NCI-H1417 treated with DMSO at 0.1 percent for 48 hours (cell line): ENCODE results near the gene TRAPPC3.

Source experiments
- DNase-seq: peaks from one replicate; lab custom pipeline; 2025; lab: John Stamatoyannopoulos, UW

The TRAPPC3 gene

GRCh38 chr1:36153476-36153875 lies 4.2 kb upstream of the TRAPPC3 start:
- no peak for DNase-seq

- DNase-seq, result no peak
These were observed 2.5 kb upstream of the TRAPPC3 start for GRCh38 chr1:36151845-36152203.

- DNase-seq, result no peak
These were observed 2.0 kb upstream of the TRAPPC3 start for GRCh38 chr1:36151134-36151844.

DNA sequence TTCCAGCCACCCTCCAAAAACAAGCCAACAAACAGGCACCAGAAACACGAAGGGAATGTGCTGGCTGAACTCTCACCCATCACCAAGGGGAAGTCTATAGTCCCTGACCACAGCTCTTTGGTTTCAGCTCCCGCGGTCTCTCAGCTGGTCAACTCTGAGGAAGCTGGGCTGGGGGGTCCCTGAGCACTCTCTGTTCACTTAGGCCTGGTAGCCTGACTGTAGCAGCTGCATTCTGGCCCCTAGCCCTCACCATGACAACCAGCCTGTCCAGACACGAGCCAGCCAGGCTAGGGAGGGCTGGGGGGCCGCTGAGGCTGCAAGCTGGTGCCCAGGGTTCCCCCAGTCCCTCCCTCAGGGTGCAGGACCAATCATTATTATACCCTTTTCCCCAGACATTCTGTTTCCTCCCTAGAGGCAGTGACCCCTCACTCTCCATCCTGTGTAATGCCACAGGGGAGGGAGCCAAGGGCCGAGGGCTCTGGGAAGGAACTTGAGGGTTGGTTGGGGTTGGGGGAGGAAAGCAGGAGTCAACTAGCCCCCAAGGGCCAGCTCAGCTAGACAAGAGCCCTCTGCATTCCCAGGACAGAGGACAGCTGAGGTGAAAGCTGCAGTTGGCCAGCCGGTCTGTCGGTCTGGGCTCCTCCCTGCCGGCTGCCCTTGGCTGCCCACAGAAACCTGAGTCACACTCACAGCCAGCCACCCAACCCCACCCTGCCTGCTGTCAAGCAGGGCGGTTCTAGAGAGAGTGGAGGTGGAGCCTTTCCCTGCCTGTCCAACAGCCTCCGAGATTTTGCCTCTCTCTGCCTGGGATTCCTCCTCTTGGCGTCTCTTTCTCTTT lies 1.2 kb upstream of the TRAPPC3 start:
- no peak for DNase-seq

DNA sequence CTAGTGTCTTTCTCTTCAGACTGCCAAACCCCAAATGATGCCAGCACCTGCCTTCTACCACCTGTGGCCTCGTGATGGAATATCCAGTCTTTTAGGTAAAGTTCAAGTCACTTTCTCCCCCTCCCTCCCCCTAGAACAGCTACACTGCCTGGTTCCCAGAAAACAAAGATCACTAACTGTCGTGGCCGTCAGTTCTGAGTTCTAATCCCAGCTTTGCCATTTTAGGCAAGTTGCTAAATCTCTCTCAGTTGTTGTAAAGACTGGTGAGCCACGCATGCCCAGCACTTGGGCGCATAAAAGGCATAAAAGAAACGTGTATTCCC lies 648 bp upstream of the TRAPPC3 start:
- DNase-seq, result no peak

GRCh38 chr1:36148821-36149236 lies 457 bp downstream of the TRAPPC3 start:
- no peak for DNase-seq

DNA sequence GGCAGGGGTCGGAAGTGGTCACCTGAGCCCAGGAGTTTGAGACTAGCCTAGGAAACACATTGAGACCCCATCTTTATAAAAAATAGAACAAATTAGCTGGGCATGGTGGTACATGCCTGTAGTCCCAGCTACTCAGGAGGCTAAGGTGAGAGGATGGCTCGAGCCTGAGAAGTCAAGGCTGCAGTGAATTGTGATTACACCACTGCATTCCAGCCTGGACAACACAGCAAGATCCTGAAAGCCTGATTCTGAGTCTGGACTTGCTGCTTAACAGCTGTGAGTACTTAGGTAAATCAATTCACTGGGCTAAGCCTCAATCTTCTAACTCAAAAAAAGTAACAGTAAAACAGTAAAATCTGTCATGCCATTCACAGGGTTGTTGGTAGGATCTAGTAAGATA lies 4.9 kb downstream of the TRAPPC3 start:
- no peak for DNase-seq

GRCh38 chr1:36143424-36143823 lies 5.9 kb downstream of the TRAPPC3 start:
- no peak for DNase-seq

- DNase-seq, result no peak
These were observed 7.2 kb downstream of the TRAPPC3 start for GRCh38 chr1:36142121-36142520.

GRCh38 chr1:36139521-36139920 lies 9.8 kb downstream of the TRAPPC3 start:
- no peak for DNase-seq

DNA sequence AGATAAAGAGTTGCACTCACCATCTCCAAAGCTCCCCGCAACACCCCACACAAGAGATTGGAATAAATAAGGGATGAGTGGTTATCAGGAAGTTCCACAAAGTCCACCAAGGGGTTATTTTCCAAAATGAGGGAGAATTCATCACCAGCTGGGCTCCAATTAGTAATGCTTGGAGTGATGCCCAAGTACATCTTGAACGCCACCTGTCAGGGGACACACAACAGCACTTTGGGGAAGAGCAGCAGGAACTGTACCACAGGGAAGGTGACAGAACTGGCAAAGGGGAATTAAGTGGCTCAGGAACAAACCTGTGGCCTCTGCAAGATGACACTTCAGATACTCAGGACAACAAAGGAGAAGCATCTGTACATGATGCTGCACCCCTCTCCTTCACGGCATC lies 11.5 kb downstream of the TRAPPC3 start:
- no peak for DNase-seq

- DNase-seq, result no peak
These were observed 12.1 kb downstream of the TRAPPC3 start for GRCh38 chr1:36137226-36137625.

DNA sequence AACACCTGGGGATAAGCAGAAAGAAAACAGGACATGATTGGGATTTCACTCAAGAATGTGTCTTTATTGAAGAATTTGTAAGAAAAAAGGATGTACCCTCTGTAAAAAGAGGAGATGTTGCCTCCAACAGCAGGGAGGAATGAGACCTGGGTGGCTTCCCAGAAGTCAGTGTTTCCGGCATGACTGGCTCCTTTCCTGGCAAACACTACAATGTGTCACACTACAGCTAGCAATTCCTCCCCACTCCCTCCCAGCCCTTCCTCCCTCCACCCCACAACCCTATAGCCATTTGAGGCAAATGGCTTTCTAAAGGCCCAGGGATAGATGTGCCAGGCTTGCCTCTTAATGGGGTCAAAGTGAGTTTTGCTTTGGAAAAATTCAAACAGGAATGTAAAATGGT lies 12.8 kb downstream of the TRAPPC3 start:
- no peak for DNase-seq

DNA sequence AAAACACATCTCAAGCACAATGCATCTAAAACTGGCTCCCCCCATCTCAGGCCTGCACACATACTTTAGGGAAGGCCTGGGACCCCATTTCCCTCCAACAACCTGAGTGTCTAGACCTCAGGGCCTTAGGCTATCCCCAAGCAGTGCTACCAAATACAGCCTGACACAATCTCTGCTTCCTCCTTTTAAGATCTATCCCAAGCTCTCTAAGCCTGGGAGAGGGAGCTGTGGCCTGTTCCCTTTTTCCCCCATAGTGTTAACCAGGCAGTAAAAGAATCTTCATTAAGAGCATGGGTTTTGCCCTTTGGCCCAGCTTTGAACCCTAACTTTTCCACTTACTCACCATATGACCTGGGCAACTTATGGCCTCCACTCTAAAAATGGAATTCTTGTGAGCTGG lies 13.5 kb downstream of the TRAPPC3 start:
- DNase-seq, result no peak

GRCh38 chr1:36135330-36135667 lies 14.0 kb downstream of the TRAPPC3 start:
- DNase-seq, result no peak

DNA sequence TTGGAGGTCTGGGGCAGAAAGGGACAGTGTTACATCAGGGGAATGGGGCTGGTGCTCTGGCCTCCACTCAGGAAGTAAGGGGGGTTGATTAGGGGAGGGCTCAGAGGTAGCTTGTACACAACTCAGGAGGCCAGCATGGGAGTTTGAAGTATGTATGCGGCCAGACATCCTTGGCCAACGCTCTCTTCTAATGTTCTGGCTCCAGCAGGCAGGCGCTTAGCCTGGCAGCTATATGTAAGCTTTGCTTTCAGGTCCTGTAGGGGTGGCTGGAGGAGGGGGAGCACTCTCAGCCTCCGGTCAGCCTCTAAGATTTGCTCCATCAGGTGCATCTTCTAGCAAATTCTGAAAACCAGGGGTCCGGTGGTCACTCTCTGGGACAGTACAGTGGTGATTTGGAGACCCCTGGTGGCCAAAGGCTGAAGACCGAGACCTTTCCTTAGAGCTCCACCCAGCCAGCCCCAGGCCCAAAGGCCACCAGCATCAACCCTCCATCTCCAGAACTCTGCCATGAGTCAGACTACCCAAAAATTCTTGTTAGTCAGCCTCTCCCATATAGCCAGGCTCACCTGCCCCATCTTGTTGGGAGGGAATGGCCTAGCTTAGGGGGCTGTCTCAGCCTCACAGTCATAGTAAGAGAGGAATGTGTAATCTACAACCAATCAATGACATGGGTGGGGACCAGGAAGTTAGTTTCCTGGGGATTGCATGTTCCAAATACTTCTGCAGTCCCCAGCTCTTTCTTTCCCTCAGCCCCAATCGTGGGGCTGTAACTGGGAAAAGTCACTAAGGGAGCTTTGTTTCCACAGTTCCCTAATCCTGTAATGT lies 14.6 kb downstream of the TRAPPC3 start:
- DNase-seq, result no peak

DNA sequence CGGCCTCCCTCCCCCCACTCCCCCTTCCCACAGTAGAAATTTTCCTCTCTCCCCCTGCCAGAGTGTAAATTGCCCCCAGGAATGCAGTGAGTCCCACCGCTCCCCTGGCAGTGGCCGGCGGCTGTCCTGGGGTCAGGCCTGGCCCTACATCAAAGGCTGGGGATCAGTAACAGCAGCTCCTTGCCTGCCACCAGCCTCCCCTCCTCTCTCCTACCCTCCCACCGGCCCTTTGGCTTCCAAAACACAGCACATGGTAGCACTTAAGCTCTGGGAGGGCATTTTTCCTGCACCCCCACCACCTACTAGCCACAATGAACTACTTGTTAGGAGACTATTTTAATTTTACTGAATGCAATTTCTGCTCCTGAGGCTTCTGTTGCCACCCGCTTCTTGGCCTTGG lies 15.3 kb downstream of the TRAPPC3 start:
- no peak for DNase-seq

DNA sequence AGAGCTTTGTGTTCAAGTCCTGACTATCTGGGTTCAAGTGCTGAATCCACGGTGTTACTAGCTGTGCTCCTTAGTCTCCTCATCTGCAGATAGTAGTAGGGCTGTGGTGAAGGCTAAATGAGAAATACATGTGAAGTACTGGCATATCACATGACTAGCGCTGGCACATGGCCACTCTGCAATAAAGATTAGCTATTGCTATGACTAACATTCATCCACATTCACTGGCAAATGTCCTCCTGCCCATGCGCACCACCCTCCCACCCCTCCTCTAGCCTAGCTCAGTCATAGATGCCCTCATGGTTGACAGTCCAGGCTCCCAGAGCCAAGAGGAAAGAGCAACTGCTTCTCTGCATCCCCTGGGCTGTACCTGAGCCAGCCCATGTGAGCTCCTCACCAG lies 15.8 kb downstream of the TRAPPC3 start:
- no peak for DNase-seq

GRCh38 chr1:36132029-36132428 lies 17.3 kb downstream of the TRAPPC3 start:
- DNase-seq, result no peak

DNA sequence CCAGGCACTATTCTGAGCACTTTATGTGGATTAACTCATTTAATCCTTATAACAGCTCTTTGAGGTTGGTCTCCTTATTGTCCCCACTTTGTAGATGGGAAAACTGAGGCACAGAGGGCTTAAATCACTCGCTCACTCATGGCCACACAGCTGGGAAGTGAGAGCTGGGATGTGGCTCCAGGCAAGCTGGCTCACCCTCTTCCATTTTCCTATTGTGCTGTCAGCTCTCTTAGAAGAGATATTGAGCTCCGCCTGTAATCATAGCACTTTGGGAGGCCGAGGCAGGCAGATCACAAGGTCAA lies 20.4 kb downstream of the TRAPPC3 start:
- no peak for DNase-seq

GRCh38 chr1:36128126-36128904 lies 21.0 kb downstream of the TRAPPC3 start:
- DNase-seq, result no peak

DNA sequence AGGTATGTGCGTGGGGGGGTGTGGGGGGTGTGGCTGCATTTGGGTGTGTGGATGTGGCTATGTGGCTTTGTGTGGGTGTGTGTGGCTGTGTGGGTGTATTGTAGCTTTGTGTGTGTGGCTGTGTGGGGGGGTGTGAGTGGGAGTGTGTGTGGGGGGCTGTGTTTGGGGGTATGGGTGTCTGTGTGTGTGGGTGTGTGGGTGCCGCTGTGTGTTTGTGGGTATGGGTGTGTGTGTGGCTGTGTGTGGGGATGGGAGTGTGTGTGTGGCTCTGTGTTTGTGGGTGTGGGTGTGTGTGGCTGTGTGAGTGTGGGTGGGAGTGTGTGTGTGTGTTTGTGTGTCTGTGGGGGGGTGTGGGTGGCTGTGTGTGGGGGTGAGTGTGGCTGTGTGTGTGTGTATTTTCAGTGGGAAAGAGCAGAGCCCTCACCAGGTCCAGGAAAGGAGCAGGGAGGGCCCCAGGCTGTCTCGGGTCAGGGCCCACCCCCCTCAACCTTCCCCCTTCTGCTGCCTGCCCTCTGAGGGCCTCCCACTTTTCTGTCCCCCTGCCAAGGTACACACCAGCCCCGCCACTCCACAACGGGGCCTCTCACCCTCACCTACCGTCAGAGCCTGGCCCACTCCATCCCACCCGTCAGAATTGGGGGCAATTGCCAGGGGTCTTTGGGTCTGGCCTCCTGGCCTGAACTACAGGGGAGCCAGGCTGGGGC lies 22.3 kb downstream of the TRAPPC3 start:
- no peak for DNase-seq
